Measurements from ENCODE around the gene PACSIN2. TPM values are rescaled to one million over a fixed set of nuclear protein-coding genes. Genes with fewer than 3 reads are reported as not detected.
"Not testable (repeated sequence)": the region's sequence is repeated elsewhere in the genome, so short reads cannot be mapped to it uniquely, and the experiment has no call there.

Gene PACSIN2
- total and polyA plus RNA-seq, 8 donors = 63.4 to 149 (median 66.2) TPM

DNA sequence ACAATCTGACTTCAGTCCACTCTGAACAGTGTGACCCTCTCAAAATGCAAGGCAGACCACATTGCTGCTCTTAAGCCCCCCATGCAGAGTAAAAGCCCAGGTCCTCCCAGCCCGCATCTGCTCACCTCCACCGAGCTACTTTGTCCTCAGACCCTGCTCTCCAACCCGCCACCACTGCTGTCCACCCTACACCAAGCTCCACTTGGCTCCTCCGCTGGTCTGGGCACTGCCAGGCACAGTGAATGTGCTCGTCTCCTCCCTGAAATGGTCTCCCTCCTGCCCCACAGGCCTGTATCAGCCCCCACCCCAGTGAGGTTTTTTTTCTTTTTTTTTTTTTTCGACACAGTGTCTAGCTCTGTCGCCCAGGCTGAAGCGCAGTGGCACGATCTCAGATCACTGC, 90.5 kb downstream of the PACSIN2 start:
- no peak for DNase-seq
- Histone ChIP-seq H3K36me3 (no peaks in the 10 kb centered on the region), H3K9me3 (no peaks in the 10 kb centered on the region), H3K27ac (no peak overlapping the region), H3K27me3 (no peaks in the 10 kb centered on the region), H3K4me1 (peaks cover 24 to 84% of the 10 kb centered on the region in 2 donors), H3K4me3 (no peak overlapping the region)
- intact Hi-C loops (cut with DNase I) = no loop called here
- TF ChIP-seq, protein P1, sequence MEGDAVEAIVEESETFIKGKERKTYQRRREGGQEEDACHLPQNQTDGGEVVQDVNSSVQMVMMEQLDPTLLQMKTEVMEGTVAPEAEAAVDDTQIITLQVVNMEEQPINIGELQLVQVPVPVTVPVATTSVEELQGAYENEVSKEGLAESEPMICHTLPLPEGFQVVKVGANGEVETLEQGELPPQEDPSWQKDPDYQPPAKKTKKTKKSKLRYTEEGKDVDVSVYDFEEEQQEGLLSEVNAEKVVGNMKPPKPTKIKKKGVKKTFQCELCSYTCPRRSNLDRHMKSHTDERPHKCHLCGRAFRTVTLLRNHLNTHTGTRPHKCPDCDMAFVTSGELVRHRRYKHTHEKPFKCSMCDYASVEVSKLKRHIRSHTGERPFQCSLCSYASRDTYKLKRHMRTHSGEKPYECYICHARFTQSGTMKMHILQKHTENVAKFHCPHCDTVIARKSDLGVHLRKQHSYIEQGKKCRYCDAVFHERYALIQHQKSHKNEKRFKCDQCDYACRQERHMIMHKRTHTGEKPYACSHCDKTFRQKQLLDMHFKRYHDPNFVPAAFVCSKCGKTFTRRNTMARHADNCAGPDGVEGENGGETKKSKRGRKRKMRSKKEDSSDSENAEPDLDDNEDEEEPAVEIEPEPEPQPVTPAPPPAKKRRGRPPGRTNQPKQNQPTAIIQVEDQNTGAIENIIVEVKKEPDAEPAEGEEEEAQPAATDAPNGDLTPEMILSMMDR (IDR thresholded peaks at IDR 0.05) = no peak
- no peak for ATAC-seq

DNA sequence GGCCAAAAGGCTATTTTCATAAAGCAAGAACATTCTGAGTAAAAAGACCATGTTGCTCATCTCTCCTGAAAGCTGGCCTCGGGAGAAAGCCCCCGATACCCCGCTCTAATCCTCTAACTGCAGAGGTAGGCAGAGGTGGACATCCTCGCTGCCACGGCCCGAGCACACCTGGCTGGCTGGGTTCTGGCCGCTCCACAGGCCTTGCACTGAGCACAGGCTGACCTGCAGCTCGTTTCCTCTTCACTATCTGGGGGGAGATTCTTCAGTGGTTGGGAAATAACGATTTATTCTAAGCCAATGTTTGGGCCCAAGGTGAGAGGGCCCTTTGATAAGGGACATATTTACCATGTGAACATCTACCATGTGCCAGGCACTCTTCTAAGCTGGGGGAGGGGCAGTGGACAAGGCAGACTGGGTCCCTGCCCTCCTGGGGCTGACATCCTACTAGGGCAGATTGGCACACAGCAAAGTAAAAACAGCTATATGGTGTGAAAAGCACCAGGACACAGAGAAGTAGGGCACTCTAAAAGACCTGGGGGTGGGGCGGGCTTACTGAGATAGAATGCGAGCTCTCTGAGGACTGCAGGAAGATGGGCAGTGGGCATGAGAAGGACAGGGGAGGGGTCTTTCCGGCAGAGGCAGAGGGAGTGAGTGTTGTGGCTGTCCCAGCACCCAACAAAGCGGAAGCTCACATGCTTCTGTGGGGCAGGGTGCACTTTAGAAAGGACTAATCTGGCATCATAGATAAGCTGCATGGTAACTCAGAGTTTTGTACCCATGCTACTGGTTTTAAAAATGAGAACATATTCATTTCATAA, 92.4 kb downstream of the PACSIN2 start:
- ATAC-seq = no peak
- Histone ChIP-seq H3K36me3 (no peaks in the 10 kb centered on the region), H3K4me1 (peaks cover 23 to 85% of the 10 kb centered on the region in 2 donors), H3K4me3 (no peak overlapping the region), H3K9me3 (no peaks in the 10 kb centered on the region), H3K27me3 (no peaks in the 10 kb centered on the region), H3K27ac (peak overlapping the region; percentile 40 to 74)
- intact Hi-C loops (cut with DNase I) = no loop called here
- TF ChIP-seq, protein P1 (IDR thresholded peaks at IDR 0.05) = no peak
- DNase-seq = no peak

DNA sequence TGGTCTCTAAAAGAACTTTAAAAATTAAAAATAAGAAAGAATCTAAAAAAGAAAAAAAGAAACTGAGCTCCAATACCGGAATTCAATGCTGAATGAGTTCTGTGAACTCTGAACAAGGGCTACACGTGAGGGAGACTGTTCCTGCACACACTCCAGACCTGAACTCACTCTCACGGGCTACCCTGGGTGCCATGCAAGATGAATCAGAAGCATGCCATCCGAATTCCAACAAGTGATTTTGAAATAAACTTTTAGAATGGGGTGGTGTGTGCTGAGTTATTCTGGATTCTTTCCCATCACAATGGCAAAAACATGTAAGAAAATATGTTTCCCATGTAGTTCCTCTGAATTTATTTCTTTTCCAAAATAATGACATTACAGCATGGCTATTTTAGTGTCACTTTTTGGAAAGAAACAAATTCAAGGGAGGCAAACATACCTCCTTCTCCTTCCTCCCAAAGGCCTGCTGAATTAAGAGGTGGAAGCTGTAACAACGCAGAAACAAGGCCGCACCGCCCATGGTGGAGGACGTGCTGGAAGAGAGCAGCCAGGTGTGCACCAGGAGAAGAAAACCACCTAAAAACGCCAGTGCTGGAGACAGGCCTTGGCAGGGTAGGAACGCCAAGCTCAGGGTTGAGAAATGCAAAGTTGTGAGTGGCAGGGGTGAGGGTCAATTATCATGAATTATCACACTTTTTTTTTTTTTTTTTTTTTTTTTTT, 94.7 kb downstream of the PACSIN2 start:
- intact Hi-C loops (cut with DNase I) = no loop called here
- no peaks in the 10 kb centered on the region for H3K9me3 ChIP-seq
- DNase-seq (no peak), ATAC-seq (peak; percentile 56)
- H3K4me3 ChIP-seq = no peak overlapping the region
- H3K27ac ChIP-seq = peak overlapping the region; percentile 50 to 74
- H3K27me3 ChIP-seq = no peaks in the 10 kb centered on the region
- H3K36me3 ChIP-seq = no peaks in the 10 kb centered on the region
- TF ChIP-seq, protein P1 (IDR thresholded peaks at IDR 0.05) = no peak
- peaks cover 10 to 67% of the 10 kb centered on the region in 2 donors for H3K4me1 ChIP-seq

DNA sequence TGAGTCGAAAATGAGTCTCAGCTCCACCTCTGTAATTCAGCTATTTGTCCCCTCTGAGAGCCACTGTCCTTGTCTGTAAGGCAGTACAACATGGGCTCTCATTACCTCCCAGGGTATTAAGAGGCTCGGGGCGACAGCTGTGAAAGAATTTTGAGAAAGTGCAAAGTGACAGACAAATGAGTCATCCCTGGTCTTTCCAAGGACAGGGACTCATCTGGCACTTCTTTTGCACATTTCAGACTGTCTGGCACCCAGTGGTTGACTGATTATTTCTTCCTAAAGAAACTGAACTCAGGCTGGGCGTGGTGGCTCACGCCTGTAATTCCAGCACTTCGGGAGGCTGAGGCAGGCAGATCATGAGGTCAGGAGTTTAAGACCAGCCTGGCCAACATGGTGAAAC, 95.8 kb downstream of the PACSIN2 start:
- intact Hi-C loops (cut with DNase I) = no loop called here
- DNase-seq (no peak), ATAC-seq (peak; percentile 9)
- H3K4me1 ChIP-seq = peaks cover 10 to 68% of the 10 kb centered on the region in 2 donors
- no peaks in the 10 kb centered on the region for H3K36me3 ChIP-seq
- no peaks in the 10 kb centered on the region for H3K9me3 ChIP-seq
- H3K4me3 ChIP-seq = no peak overlapping the region
- TF ChIP-seq, protein P1 (IDR thresholded peaks at IDR 0.05) = no peak
- H3K27ac ChIP-seq = peak overlapping the region; percentile 3 to 74
- H3K27me3 ChIP-seq = no peaks in the 10 kb centered on the region

DNA sequence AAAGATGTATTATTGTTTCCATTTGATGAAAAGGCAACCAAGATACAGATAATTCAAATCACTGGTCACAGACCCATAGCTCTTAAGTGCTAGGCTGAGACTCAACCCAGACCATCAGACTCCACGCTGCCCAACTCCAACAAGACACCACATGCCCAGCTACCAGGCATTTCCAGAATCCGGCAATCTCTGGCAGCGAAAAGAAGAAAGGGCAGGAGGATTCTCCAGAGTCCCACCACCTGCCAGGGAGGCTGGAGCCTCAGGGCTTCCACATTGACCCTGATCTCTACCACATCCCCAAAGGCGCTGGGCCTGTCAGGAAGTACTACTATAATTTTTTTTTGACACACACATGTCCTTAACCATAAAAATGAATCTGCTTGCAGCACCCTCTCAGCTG, 96.4 kb downstream of the PACSIN2 start:
- intact Hi-C loops (cut with DNase I) = no loop called here
- H3K27ac ChIP-seq = no peak overlapping the region
- H3K9me3 ChIP-seq = no peaks in the 10 kb centered on the region
- TF ChIP-seq, protein P1 (IDR thresholded peaks at IDR 0.05) = no peak
- no peaks in the 10 kb centered on the region for H3K27me3 ChIP-seq
- DNase-seq (no peak), ATAC-seq (no peak)
- no peak overlapping the region for H3K4me3 ChIP-seq
- H3K4me1 ChIP-seq = peaks cover 10 to 68% of the 10 kb centered on the region in 2 donors
- H3K36me3 ChIP-seq = no peaks in the 10 kb centered on the region

DNA sequence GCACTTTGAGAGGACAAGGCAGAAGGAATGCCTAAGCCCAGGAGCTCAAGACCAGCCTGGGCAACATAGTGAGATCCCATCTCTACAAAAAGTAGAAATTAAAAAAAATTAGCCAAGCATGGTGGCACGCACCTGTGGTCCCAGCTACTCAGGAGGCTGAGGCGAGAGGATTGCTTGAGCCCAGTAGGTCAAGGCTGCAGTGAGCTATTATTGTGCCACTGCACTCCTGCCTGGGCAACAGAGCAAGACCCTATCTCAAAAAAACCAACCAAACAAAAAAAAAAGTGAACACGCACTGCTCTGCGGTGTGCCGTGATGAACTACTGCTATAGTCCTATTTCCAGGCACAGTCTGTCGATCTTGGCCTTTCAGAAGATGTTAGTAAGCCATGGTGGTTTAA, 97.6 kb downstream of the PACSIN2 start:
- ATAC-seq; H3K9me3 ChIP-seq; H3K4me3 ChIP-seq; intact Hi-C loops (cut with DNase I); H3K27me3 ChIP-seq; H3K27ac ChIP-seq; DNase-seq; H3K36me3 ChIP-seq: not testable (repeated sequence)
- H3K4me1 ChIP-seq = peaks cover 7 to 66% of the 10 kb centered on the region in 2 donors

All from left lung (tissue), 10 donors.